Tibial nerve (tissue), 4 donors: ENCODE results near the gene POLH.

Experiments
- EP300 ChIP-seq, 2 donors: sonication (generic); formaldehyde crosslinking; IDR thresholded peaks; one replicate each; pipeline ENCODE4 v1.6.1; 2017; ENCODE audit warnings: antibody characterized with exemption in 2 of 2, mild to moderate bottlenecking in 1 of 2
- POLR2A ChIP-seq, 2 donors: fragments of 450-650 bp; IDR thresholded peaks; one replicate each; pipeline ENCODE4 v1.6.1; 2017; ENCODE audit warnings: antibody characterized with exemption in 2 of 2, mild to moderate bottlenecking in 2 of 2, moderate library complexity in 2 of 2
- TF ChIP-seq, protein P1 (sequence below), 5 experiments: fragments of 200-600 bp in 3 of 5; fragments of 450-650 bp in 2 of 5; sonication (generic) in 3 of 5; IDR thresholded peaks; one replicate each; pipeline ENCODE4 v1.5.1; 2016 to 2019; ENCODE audit warnings: antibody characterized with exemption in 5 of 5, mild to moderate bottlenecking in 3 of 5, moderate library complexity in 2 of 5

- TF ChIP-seq, protein P1, sequence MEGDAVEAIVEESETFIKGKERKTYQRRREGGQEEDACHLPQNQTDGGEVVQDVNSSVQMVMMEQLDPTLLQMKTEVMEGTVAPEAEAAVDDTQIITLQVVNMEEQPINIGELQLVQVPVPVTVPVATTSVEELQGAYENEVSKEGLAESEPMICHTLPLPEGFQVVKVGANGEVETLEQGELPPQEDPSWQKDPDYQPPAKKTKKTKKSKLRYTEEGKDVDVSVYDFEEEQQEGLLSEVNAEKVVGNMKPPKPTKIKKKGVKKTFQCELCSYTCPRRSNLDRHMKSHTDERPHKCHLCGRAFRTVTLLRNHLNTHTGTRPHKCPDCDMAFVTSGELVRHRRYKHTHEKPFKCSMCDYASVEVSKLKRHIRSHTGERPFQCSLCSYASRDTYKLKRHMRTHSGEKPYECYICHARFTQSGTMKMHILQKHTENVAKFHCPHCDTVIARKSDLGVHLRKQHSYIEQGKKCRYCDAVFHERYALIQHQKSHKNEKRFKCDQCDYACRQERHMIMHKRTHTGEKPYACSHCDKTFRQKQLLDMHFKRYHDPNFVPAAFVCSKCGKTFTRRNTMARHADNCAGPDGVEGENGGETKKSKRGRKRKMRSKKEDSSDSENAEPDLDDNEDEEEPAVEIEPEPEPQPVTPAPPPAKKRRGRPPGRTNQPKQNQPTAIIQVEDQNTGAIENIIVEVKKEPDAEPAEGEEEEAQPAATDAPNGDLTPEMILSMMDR (IDR thresholded peaks at IDR 0.05), result no peak
- TF ChIP-seq EP300 (IDR thresholded peaks at IDR 0.05) (no peak), POLR2A (IDR thresholded peaks at IDR 0.05) (no peak)
These were observed 12.2 kb downstream of the POLH start for GRCh38 chr6:43588194-43588593.
